Erythroblast (primary cell): Measurements from ENCODE around the gene DAAM1.

Experiments
- GATA1 ChIP-seq: IDR thresholded peaks from 2 replicates; pipeline ENCODE4 v1.6.1; 2011; ENCODE audit warnings: low read depth, mild to moderate bottlenecking, control low read depth, low read length, moderate library complexity
- POLR2A ChIP-seq: IDR thresholded peaks from 2 replicates; pipeline ENCODE4 v1.6.1; 2011; ENCODE audit warnings: mild to moderate bottlenecking, low read length

GRCh38 chr14:59295951-59296350 lies 107.5 kb downstream of the DAAM1 start:
- TF ChIP-seq POLR2A (no peak), GATA1 (no peak)
